K562 (cell line): ENCODE results near the gene DAW1. TPM values are rescaled to one million over a fixed set of nuclear protein-coding genes. Genes with fewer than 3 reads are reported as not detected.

Source experiments
- DPF2 ChIP-seq: fragments of 450-650 bp; IDR thresholded peaks from 2 replicates; pipeline ENCODE4 v1.6.1; 2016
- ELF4 ChIP-seq: fragments of 450-650 bp; formaldehyde crosslinking; IDR thresholded peaks from 2 replicates; pipeline ENCODE4 v1.4.0; 2022; ENCODE audit warnings: missing genetic modification characterization
- HDAC8 ChIP-seq: fragments of 450-650 bp; IDR thresholded peaks from 2 replicates; pipeline ENCODE4 v1.6.1; 2016; ENCODE audit warnings: mild to moderate bottlenecking, missing genetic modification characterization, moderate library complexity, missing compliant biosample characterization
- KDM4B ChIP-seq, 2 experiments: fragments of 450-650 bp in 1 of 2; sonication (generic) in 1 of 2; IDR thresholded peaks; 2 replicates each; pipeline ENCODE4 v1.6.1; 2016 to 2017; ENCODE audit warnings: borderline replicate concordance in 2 of 2, antibody characterized with exemption in 1 of 2, low read depth in 1 of 2, mild to moderate bottlenecking in 1 of 2
- POU5F1 ChIP-seq: fragments of 150-350 bp; IDR thresholded peaks from 2 replicates; pipeline ENCODE4 v1.6.1; 2014; ENCODE audit warnings: borderline replicate concordance, low read length, low read depth, mild to moderate bottlenecking; ENCODE audit not compliant: partially characterized antibody
- RFX5 ChIP-seq: IDR thresholded peaks from 2 replicates; pipeline ENCODE4 v1.6.1; 2011; ENCODE audit warnings: low read depth, mild to moderate bottlenecking, improper control_type of control experiment, low read length
- SAP30 ChIP-seq: fragments of 200-600 bp; sonication (generic); IDR thresholded peaks from 2 replicates; pipeline ENCODE4 v1.6.1; 2012; ENCODE audit warnings: borderline replicate concordance, low read depth, mild to moderate bottlenecking, moderate library complexity, low read length, control low read depth, inconsistent platforms; ENCODE audit not compliant: insufficient read depth, poor library complexity, severe bottlenecking
- STAG1 ChIP-seq: sonication (generic); formaldehyde crosslinking; IDR thresholded peaks from 2 replicates; pipeline ENCODE4 v1.5.0; 2020; ENCODE audit warnings: missing genetic modification reagents, borderline replicate concordance
- polyA plus RNA-seq, 8 experiments: library from polyadenylated mRNA; depleted of rRNA in 4 of 8; stranded (reverse) in 5 of 8; unstranded in 3 of 8; fragments of >200 nt; fragmentation: Nextera tagmentation in 2 of 8; fragmentation: Illumina TruSeq in 1 of 8; extraction: Ambion mirVana in 2 of 8; extraction: Trizol in 1 of 8; gene quantifications; 2 replicates each; pipeline versions ENCODE4 v1.2.1 to v1.2.3, GENCODE V29; 2011 to 2014; ENCODE audit warnings: inconsistent platforms in 1 of 8, missing spikeins in 1 of 8
- total RNA-seq, 7 experiments: library from RNA; depleted of rRNA in 6 of 7; stranded (reverse); fragments of >200 nt in 6 of 7; fragmentation: Illumina TruSeq in 2 of 7; extraction: Trizol in 2 of 7; gene quantifications; 2 replicates each; pipeline versions ENCODE4 v1.2.1 to v1.2.3, GENCODE V29; 2011 to 2021; ENCODE audit warnings: low replicate concordance in 1 of 7
- TF ChIP-seq, protein P1 (sequence below): fragments of 200-800 bp; sonication (Bioruptor generic); IDR thresholded peaks from 2 replicates; pipeline ENCODE4 v1.6.1; 2017; ENCODE audit warnings: missing genetic modification characterization, missing compliant biosample characterization
- TF ChIP-seq, protein P2 (sequence below): fragments of 450-650 bp; IDR thresholded peaks from 2 replicates; pipeline ENCODE4 v1.7.1; 2018; ENCODE audit warnings: mild to moderate bottlenecking, low read depth; ENCODE audit not compliant: partially characterized antibody
- TF ChIP-seq, protein P3 (sequence below): sonication (generic); formaldehyde crosslinking; IDR thresholded peaks from 2 replicates; pipeline ENCODE4 v1.8.0; 2022; ENCODE audit warnings: missing genetic modification reagents, mild to moderate bottlenecking, borderline replicate concordance

Gene DAW1
- total and polyA plus RNA-seq, 9 of the 15 experiments (the other 6 are each of a cell fraction or from before 2014, with no cell fraction given), result not detected

DNA sequence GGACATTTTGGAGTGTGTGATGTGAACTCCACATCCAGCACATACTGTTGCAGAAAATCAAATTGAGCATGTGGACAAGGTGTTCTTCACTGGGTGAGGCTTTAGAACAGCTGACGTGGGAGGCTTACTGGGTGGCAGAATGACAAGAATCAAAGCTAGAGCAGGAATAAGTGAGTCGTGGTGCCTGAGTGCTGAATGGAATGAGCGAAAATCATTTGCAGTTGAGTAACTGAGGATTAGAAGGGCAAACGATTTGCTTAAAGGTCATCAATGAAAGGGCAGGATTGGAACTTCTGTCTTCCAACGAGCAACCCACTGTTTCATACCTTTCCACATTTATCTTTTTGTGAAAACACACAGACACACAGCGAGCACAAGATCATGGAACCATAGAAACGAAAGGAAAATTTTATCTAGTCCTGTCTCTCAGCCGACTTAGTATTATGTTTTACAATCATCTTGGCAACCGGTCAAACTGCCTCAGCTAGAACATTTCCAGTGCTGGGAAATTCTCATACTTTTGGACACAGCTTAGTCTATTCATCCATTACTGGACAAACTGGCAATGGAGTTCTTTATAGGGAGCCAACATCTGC lies 7.2 kb upstream of the DAW1 start (continued):
- TF ChIP-seq KDM4B (IDR thresholded peaks at IDR 0.05; ENCODE audit: borderline replicate concordance in 2 of 2, low read depth in 1 of 2) (no peak), POU5F1 (no peak), DPF2 (no peak), HDAC8 (tag) (no peak), ELF4 (CRISPR knock-in tag) (no peak), SAP30 (no peak), RFX5 (no peak), STAG1 (CRISPR knock-in tag) (no peak)
- TF ChIP-seq, protein P1, sequence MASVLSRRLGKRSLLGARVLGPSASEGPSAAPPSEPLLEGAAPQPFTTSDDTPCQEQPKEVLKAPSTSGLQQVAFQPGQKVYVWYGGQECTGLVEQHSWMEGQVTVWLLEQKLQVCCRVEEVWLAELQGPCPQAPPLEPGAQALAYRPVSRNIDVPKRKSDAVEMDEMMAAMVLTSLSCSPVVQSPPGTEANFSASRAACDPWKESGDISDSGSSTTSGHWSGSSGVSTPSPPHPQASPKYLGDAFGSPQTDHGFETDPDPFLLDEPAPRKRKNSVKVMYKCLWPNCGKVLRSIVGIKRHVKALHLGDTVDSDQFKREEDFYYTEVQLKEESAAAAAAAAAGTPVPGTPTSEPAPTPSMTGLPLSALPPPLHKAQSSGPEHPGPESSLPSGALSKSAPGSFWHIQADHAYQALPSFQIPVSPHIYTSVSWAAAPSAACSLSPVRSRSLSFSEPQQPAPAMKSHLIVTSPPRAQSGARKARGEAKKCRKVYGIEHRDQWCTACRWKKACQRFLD, result no peak
- TF ChIP-seq, protein P2, sequence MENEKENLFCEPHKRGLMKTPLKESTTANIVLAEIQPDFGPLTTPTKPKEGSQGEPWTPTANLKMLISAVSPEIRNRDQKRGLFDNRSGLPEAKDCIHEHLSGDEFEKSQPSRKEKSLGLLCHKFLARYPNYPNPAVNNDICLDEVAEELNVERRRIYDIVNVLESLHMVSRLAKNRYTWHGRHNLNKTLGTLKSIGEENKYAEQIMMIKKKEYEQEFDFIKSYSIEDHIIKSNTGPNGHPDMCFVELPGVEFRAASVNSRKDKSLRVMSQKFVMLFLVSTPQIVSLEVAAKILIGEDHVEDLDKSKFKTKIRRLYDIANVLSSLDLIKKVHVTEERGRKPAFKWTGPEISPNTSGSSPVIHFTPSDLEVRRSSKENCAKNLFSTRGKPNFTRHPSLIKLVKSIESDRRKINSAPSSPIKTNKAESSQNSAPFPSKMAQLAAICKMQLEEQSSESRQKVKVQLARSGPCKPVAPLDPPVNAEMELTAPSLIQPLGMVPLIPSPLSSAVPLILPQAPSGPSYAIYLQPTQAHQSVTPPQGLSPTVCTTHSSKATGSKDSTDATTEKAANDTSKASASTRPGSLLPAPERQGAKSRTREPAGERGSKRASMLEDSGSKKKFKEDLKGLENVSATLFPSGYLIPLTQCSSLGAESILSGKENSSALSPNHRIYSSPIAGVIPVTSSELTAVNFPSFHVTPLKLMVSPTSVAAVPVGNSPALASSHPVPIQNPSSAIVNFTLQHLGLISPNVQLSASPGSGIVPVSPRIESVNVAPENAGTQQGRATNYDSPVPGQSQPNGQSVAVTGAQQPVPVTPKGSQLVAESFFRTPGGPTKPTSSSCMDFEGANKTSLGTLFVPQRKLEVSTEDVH, result no peak
- TF ChIP-seq, protein P3, sequence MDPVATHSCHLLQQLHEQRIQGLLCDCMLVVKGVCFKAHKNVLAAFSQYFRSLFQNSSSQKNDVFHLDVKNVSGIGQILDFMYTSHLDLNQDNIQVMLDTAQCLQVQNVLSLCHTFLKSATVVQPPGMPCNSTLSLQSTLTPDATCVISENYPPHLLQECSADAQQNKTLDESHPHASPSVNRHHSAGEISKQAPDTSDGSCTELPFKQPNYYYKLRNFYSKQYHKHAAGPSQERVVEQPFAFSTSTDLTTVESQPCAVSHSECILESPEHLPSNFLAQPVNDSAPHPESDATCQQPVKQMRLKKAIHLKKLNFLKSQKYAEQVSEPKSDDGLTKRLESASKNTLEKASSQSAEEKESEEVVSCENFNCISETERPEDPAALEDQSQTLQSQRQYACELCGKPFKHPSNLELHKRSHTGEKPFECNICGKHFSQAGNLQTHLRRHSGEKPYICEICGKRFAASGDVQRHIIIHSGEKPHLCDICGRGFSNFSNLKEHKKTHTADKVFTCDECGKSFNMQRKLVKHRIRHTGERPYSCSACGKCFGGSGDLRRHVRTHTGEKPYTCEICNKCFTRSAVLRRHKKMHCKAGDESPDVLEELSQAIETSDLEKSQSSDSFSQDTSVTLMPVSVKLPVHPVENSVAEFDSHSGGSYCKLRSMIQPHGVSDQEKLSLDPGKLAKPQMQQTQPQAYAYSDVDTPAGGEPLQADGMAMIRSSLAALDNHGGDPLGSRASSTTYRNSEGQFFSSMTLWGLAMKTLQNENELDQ, result no peak
